K562 treated with DMSO at 1 percent for 48 hours (cell line): ENCODE measurements around the gene GALNT9. TPM values are rescaled to one million over a fixed set of nuclear protein-coding genes. Genes with fewer than 3 reads are reported as not detected.

Source experiments
- total RNA-seq: library from RNA; unstranded; fragments of 300-600 nt; gene quantifications from 2 replicates; pipeline ENCODE4 v1.2.3, GENCODE V29; 2022; ENCODE audit warnings: low replicate concordance; ENCODE audit errors: extremely low read depth

The GALNT9 gene
- total RNA-seq: not detected in 2 replicates

GRCh38 chr12:132329036-132329719 is at the start of gene GALNT9:
Gene GALNT9, minus strand, starts transcription at chr12:132329589. Its CDS starts 386 bp downstream, at chr12:132329203.

Other genes with a start within 250 kb of the GALNT9 start
- gene DDX51, start 185.3 kb downstream of the GALNT9 start, total RNA-seq: not detected in 2 replicates
- gene NOC4L, start 185.1 kb downstream of the GALNT9 start, total RNA-seq: not detected in 2 replicates
- gene FBRSL1, start 160.6 kb upstream of the GALNT9 start, total RNA-seq: not detected in 2 replicates